Mesendoderm (in vitro differentiated cells): ENCODE measurements around the gene PCBP1.
"Not testable (repeated sequence)": the region's sequence is repeated elsewhere in the genome, so short reads cannot be mapped to it uniquely, and the experiment has no call there.

Experiments
- DNase-seq: peaks from one replicate; pipeline ENCODE4 v3.0.0; 2013
- H2AK5ac ChIP-seq: 2 replicates; pipeline ENCODE4 v1.6.1; 2013; ENCODE audit warnings: low read length, inconsistent platforms
- H2BK120ac ChIP-seq: 2 replicates; pipeline ENCODE4 v1.6.1; 2013; ENCODE audit warnings: low read depth, mild to moderate bottlenecking, low read length, moderate library complexity, mixed read lengths
- H2BK15ac ChIP-seq: replicated peaks from 2 replicates; pipeline ENCODE4 v1.6.1; 2013; ENCODE audit warnings: low read depth, mild to moderate bottlenecking, moderate library complexity
- H2BK5ac ChIP-seq: 2 replicates; pipeline ENCODE4 v1.6.1; 2013; ENCODE audit warnings: low read length, inconsistent platforms
- H3K18ac ChIP-seq: 2 replicates; pipeline ENCODE4 v1.6.1; 2013; ENCODE audit warnings: mild to moderate bottlenecking, low read length, mixed read lengths
- H3K23ac ChIP-seq: one replicate; pipeline ENCODE4 v1.6.1; 2013; ENCODE audit warnings: low read length
- H3K27ac ChIP-seq: 2 replicates; pipeline ENCODE4 v1.5.1; 2013; ENCODE audit warnings: low read depth, mild to moderate bottlenecking, inconsistent platforms, low read length, moderate library complexity
- H3K27me3 ChIP-seq: 2 replicates; pipeline ENCODE4 v1.6.1; 2013; ENCODE audit warnings: low read length, control low read depth, mild to moderate bottlenecking, inconsistent platforms; ENCODE audit not compliant: insufficient read depth, poor library complexity
- H3K36me3 ChIP-seq: 2 replicates; pipeline ENCODE4 v1.6.1; 2013; ENCODE audit warnings: low read length, inconsistent platforms; ENCODE audit not compliant: control insufficient read depth, insufficient read depth
- H3K4ac ChIP-seq: one replicate; pipeline ENCODE4 v1.6.1; 2013; ENCODE audit warnings: low read depth, mild to moderate bottlenecking, low read length, moderate library complexity
- H3K4me1 ChIP-seq: 2 replicates; pipeline ENCODE4 v1.6.1; 2013; ENCODE audit warnings: low read depth, low read length, inconsistent platforms; ENCODE audit not compliant: control insufficient read depth
- H3K4me2 ChIP-seq: 2 replicates; pipeline ENCODE4 v1.6.1; 2013; ENCODE audit warnings: low read length
- H3K4me3 ChIP-seq: 2 replicates; pipeline ENCODE4 v1.5.1; 2013; ENCODE audit warnings: mild to moderate bottlenecking, low read length
- H3K56ac ChIP-seq: one replicate; pipeline ENCODE4 v1.6.1; 2013; ENCODE audit warnings: low read length
- H3K79me1 ChIP-seq: 2 replicates; pipeline ENCODE4 v1.6.1; 2013; ENCODE audit warnings: low read length, inconsistent platforms
- H3K79me2 ChIP-seq: 2 replicates; pipeline ENCODE4 v1.6.1; 2013; ENCODE audit warnings: mild to moderate bottlenecking, low read length; ENCODE audit not compliant: control insufficient read depth, insufficient read depth
- H3K9ac ChIP-seq: 2 replicates; pipeline ENCODE4 v1.6.1; 2013; ENCODE audit warnings: low read length, inconsistent platforms
- H4K5ac ChIP-seq: one replicate; pipeline ENCODE4 v1.6.1; 2013; ENCODE audit warnings: low read length
- H4K8ac ChIP-seq: one replicate; pipeline ENCODE4 v1.6.1; 2013; ENCODE audit warnings: low read depth, mild to moderate bottlenecking, control low read depth, low read length, moderate library complexity
- WGBS: extraction: QIAGEN DNeasy Blood & Tissue Kit; methylation state at CpG from one replicate; pipeline ENCODE4 v1.1.7; 2013; ENCODE audit warnings: low lambda C conversion rate, missing lambda C conversion rate; ENCODE audit not compliant: insufficient coverage; ENCODE audit errors: extremely low coverage; 5-methylcytosine and 5-hydroxymethylcytosine counted together

The PCBP1 gene

GRCh38 chr2:70098032-70098431 lies 10.8 kb downstream of the PCBP1 start:
- no peak overlapping the region for H3K4me3 ChIP-seq
- no peak overlapping the region for H2AK5ac ChIP-seq
- H3K79me1 ChIP-seq, result no peaks in the 10 kb centered on the region
- no peak overlapping the region for H3K9ac ChIP-seq
- no peak overlapping the region for H2BK5ac ChIP-seq
- no peaks in the 10 kb centered on the region for H3K79me2 ChIP-seq
- no peak overlapping the region for H4K5ac ChIP-seq
- H3K4ac ChIP-seq, result no peak overlapping the region
- H3K4me1 ChIP-seq, result no peaks in the 10 kb centered on the region
- no peak for DNase-seq
- no peak overlapping the region for H3K56ac ChIP-seq
- H2BK15ac ChIP-seq, result no peak overlapping the region
- H3K27me3 ChIP-seq, result no peaks in the 10 kb centered on the region
- H2BK120ac ChIP-seq, result no peak overlapping the region
- no CpG with 5 or more reads among the region's 4 CpGs for WGBS
- no peak overlapping the region for H3K23ac ChIP-seq
- no peak overlapping the region for H3K4me2 ChIP-seq
- H3K27ac ChIP-seq, result no peak overlapping the region
- no peak overlapping the region for H4K8ac ChIP-seq
- H3K18ac ChIP-seq, result no peak overlapping the region
- no peaks in the 10 kb centered on the region for H3K36me3 ChIP-seq

GRCh38 chr2:70099270-70099669 lies 12.0 kb downstream of the PCBP1 start:
- no peak overlapping the region for H3K18ac ChIP-seq
- WGBS, result no CpG with 5 or more reads among the region's 2 CpGs
- H3K56ac ChIP-seq, result no peak overlapping the region
- no peak overlapping the region for H3K9ac ChIP-seq
- H3K4me1 ChIP-seq, result no peaks in the 10 kb centered on the region
- H3K4ac ChIP-seq, result no peak overlapping the region
- no peak overlapping the region for H4K8ac ChIP-seq
- no peak overlapping the region for H3K27ac ChIP-seq
- no peaks in the 10 kb centered on the region for H3K79me1 ChIP-seq
- H2AK5ac ChIP-seq, result no peak overlapping the region
- H3K23ac ChIP-seq, result no peak overlapping the region
- H2BK15ac ChIP-seq, result no peak overlapping the region
- no peak overlapping the region for H4K5ac ChIP-seq
- H3K27me3 ChIP-seq, result no peaks in the 10 kb centered on the region
- H2BK5ac ChIP-seq, result no peak overlapping the region
- no peaks in the 10 kb centered on the region for H3K79me2 ChIP-seq
- H2BK120ac ChIP-seq, result no peak overlapping the region
- H3K4me3 ChIP-seq, result no peak overlapping the region
- DNase-seq, result no peak
- no peaks in the 10 kb centered on the region for H3K36me3 ChIP-seq
- H3K4me2 ChIP-seq, result no peak overlapping the region

- H3K79me2 ChIP-seq, result no peaks in the 10 kb centered on the region
- no peak overlapping the region for H2BK15ac ChIP-seq
- no peak overlapping the region for H3K23ac ChIP-seq
- no CpG with 5 or more reads among the region's 6 CpGs for WGBS
- no peak overlapping the region for H3K4me3 ChIP-seq
- no peak overlapping the region for H3K56ac ChIP-seq
- H3K79me1 ChIP-seq, result no peaks in the 10 kb centered on the region
- H4K8ac ChIP-seq, result no peak overlapping the region
- H2AK5ac ChIP-seq, result no peak overlapping the region
- H3K18ac ChIP-seq, result no peak overlapping the region
- H2BK120ac ChIP-seq, result no peak overlapping the region
- no peak overlapping the region for H4K5ac ChIP-seq
- no peaks in the 10 kb centered on the region for H3K4me1 ChIP-seq
- H3K27ac ChIP-seq, result no peak overlapping the region
- no peaks in the 10 kb centered on the region for H3K36me3 ChIP-seq
- H3K27me3 ChIP-seq, result no peaks in the 10 kb centered on the region
- H3K4ac ChIP-seq, result no peak overlapping the region
- H3K9ac ChIP-seq, result no peak overlapping the region
- no peak overlapping the region for H3K4me2 ChIP-seq
- DNase-seq, result no peak
- H2BK5ac ChIP-seq, result no peak overlapping the region
Observed at GRCh38 chr2:70101174-70101573, 13.9 kb downstream of the PCBP1 start.

- H3K18ac ChIP-seq, H3K56ac ChIP-seq, H3K4me1 ChIP-seq, H3K36me3 ChIP-seq, H2BK120ac ChIP-seq, H4K5ac ChIP-seq, H3K79me2 ChIP-seq, H2AK5ac ChIP-seq, H2BK5ac ChIP-seq, DNase-seq, H2BK15ac ChIP-seq, H3K79me1 ChIP-seq, H3K23ac ChIP-seq, H3K9ac ChIP-seq, H3K27me3 ChIP-seq, H4K8ac ChIP-seq, H3K4ac ChIP-seq, H3K27ac ChIP-seq, H3K4me3 ChIP-seq, H3K4me2 ChIP-seq: not testable (repeated sequence)
- no CpG with 5 or more reads among the region's 11 CpGs for WGBS
Observed at GRCh38 chr2:70101686-70102085, 14.4 kb downstream of the PCBP1 start.

- not testable (repeated sequence) for H3K4me1 ChIP-seq, DNase-seq, H4K8ac ChIP-seq, H3K18ac ChIP-seq, H3K4me2 ChIP-seq, H3K79me2 ChIP-seq, H3K27me3 ChIP-seq, H2BK120ac ChIP-seq, H3K56ac ChIP-seq, H3K23ac ChIP-seq, H2BK5ac ChIP-seq, H3K9ac ChIP-seq, H2AK5ac ChIP-seq, H3K4ac ChIP-seq, H3K36me3 ChIP-seq, H3K27ac ChIP-seq, H3K4me3 ChIP-seq, H3K79me1 ChIP-seq, H4K5ac ChIP-seq, H2BK15ac ChIP-seq
- no CpG with 5 or more reads among the region's 29 CpGs for WGBS
Observed at GRCh38 chr2:70102323-70102905, 15.1 kb downstream of the PCBP1 start.

- no peaks in the 10 kb centered on the region for H3K36me3 ChIP-seq
- no peak for DNase-seq
Observed at GRCh38 chr2:70103531-70104061, 16.3 kb downstream of the PCBP1 start.

More at GRCh38 chr2:70103531-70104061, 16.3 kb downstream of the PCBP1 start:
- H3K27ac ChIP-seq, result no peak overlapping the region
- H3K9ac ChIP-seq, result no peak overlapping the region
- H3K79me2 ChIP-seq, result no peaks in the 10 kb centered on the region
- H2AK5ac ChIP-seq, result no peak overlapping the region
- H3K56ac ChIP-seq, result peak overlapping the region; percentile 37
- no peak overlapping the region for H3K18ac ChIP-seq
- H2BK120ac ChIP-seq, result no peak overlapping the region
- H3K79me1 ChIP-seq, result no peaks in the 10 kb centered on the region
- H2BK5ac ChIP-seq, result no peak overlapping the region
- no peak overlapping the region for H4K8ac ChIP-seq
- no peak overlapping the region for H4K5ac ChIP-seq
- H3K4ac ChIP-seq, result peak overlapping the region; percentile 75
- no peak overlapping the region for H3K4me3 ChIP-seq
- H3K27me3 ChIP-seq, result no peaks in the 10 kb centered on the region
- H3K4me2 ChIP-seq, result no peak overlapping the region
- no CpG with 5 or more reads among the region's 5 CpGs for WGBS
- H3K23ac ChIP-seq, result no peak overlapping the region
- H2BK15ac ChIP-seq, result no peak overlapping the region
- H3K4me1 ChIP-seq, result peaks cover 7% of the 10 kb centered on the region
